PC-3 (cell line): ENCODE data around the gene AEBP1. TPM values are rescaled to one million over a fixed set of nuclear protein-coding genes. Genes with fewer than 3 reads are reported as not detected.

Experiments
- ATAC-seq: fragments of 200-7000 bp; cut with Tn5 transposase; 2 replicates; pipeline ENCODE4 v1.9.1; 2020; ENCODE audit warnings: mild to moderate bottlenecking, moderate library complexity
- BruUV-seq: library from RNA; stranded (reverse); fragments of 400-500 nt; replicated peaks from 2 replicates; lab custom pipeline; 2021; lab: Mats Ljungman, UMichigan
- CTCF ChIA-PET: fragments of 300-600 bp; sonication (Branson Sonifier 250); formaldehyde crosslinking; loops from one replicate; lab custom pipeline; 2022; ENCODE audit warnings: antibody characterized with exemption; lab: Charles Lee
- POLR2A ChIA-PET: fragments of 300-600 bp; sonication (Branson Sonifier 250); formaldehyde crosslinking; loops from one replicate; lab custom pipeline; 2022; ENCODE audit warnings: antibody characterized with exemption; ENCODE audit not compliant: unreplicated experiment; lab: Charles Lee
- DNase-seq: peaks from one replicate; pipeline ENCODE4 v3.0.0-alpha.2; 2015
- H2AFZ ChIP-seq: fragments of 300-600 bp; sonication (generic); 2 replicates; pipeline ENCODE4 v1.6.0; 2016; ENCODE audit warnings: antibody characterized with exemption, low read length
- H3F3A ChIP-seq: fragments of 300-600 bp; sonication (generic); one replicate; pipeline ENCODE4 v1.6.0; 2017; ENCODE audit warnings: antibody characterized with exemption, low read length, control low read depth, mild to moderate bottlenecking; ENCODE audit not compliant: unreplicated experiment
- H3K27ac ChIP-seq: fragments of 300-600 bp; sonication (generic); 2 replicates; pipeline ENCODE4 v1.5.1; 2016; ENCODE audit warnings: mild to moderate bottlenecking, low read length
- H3K27me3 ChIP-seq: fragments of 300-600 bp; sonication (generic); 2 replicates; pipeline ENCODE4 v1.6.1; 2016; ENCODE audit warnings: low read length, mixed read lengths
- H3K36me3 ChIP-seq: fragments of 300-600 bp; sonication (generic); 2 replicates; pipeline ENCODE4 v1.6.1; 2016; ENCODE audit warnings: low read depth, mixed run types, low read length, mixed read lengths
- H3K4me1 ChIP-seq: fragments of 300-600 bp; sonication (generic); 2 replicates; pipeline ENCODE4 v1.5.1; 2016; ENCODE audit warnings: low read length; ENCODE audit not compliant: insufficient read depth
- H3K4me2 ChIP-seq: fragments of 300-600 bp; sonication (generic); 2 replicates; pipeline ENCODE4 v1.6.0; 2016; ENCODE audit warnings: low read length
- H3K4me3 ChIP-seq: fragments of 300-600 bp; sonication (generic); 2 replicates; pipeline ENCODE4 v1.5.1; 2016; ENCODE audit warnings: mild to moderate bottlenecking, low read length, mixed read lengths
- H3K79me2 ChIP-seq: fragments of 300-600 bp; sonication (generic); 2 replicates; pipeline ENCODE4 v1.6.1; 2017; ENCODE audit warnings: low read length, mixed read lengths
- H3K9ac ChIP-seq: fragments of 300-600 bp; sonication (generic); 2 replicates; pipeline ENCODE4 v1.6.0; 2016; ENCODE audit warnings: mild to moderate bottlenecking, low read length
- H3K9me2 ChIP-seq: fragments of 300-600 bp; sonication (generic); replicated peaks from 2 replicates; pipeline ENCODE4 v1.6.1; 2016; ENCODE audit warnings: mixed run types, low read length, mixed read lengths
- H3K9me3 ChIP-seq: fragments of 300-600 bp; sonication (generic); 2 replicates; pipeline ENCODE4 v1.6.1; 2016; ENCODE audit warnings: low read length, mixed read lengths
- H4K20me1 ChIP-seq: fragments of 300-600 bp; sonication (generic); 2 replicates; pipeline ENCODE4 v1.6.1; 2016; ENCODE audit warnings: low read length, mixed read lengths
- CTCF ChIP-seq: fragments of 300-600 bp; sonication (generic); conservative IDR thresholded peaks from 2 replicates; pipeline ENCODE4 v1.5.1; 2017; ENCODE audit warnings: antibody characterized with exemption, low read depth, mild to moderate bottlenecking, low read length
- EZH2 ChIP-seq: fragments of 300-600 bp; sonication (generic); IDR thresholded peaks from one replicate; pipeline ENCODE4 v1.6.1; 2017; ENCODE audit warnings: antibody characterized with exemption, mild to moderate bottlenecking, low read length; ENCODE audit not compliant: unreplicated experiment
- EZH2phosphoT487 ChIP-seq: fragments of 300-600 bp; sonication (generic); IDR thresholded peaks from 2 replicates; pipeline ENCODE4 v1.6.1; 2018; ENCODE audit warnings: mild to moderate bottlenecking, antibody characterized with exemption, low read length, borderline replicate concordance
- intact Hi-C: fragments of 100-400 bp; cut with micrococcal nuclease; formaldehyde crosslinking; loops from 2 replicates; pipeline ENCODE4 v1.9.0; 2023
- total RNA-seq: library from RNA; depleted of rRNA; stranded (reverse); fragments of >200 nt; gene quantifications from 2 replicates; pipeline ENCODE4 v1.2.3, GENCODE V29; 2014

AEBP1 gene
- total RNA-seq, 1 experiment from 2014 or later = not detected

DNA sequence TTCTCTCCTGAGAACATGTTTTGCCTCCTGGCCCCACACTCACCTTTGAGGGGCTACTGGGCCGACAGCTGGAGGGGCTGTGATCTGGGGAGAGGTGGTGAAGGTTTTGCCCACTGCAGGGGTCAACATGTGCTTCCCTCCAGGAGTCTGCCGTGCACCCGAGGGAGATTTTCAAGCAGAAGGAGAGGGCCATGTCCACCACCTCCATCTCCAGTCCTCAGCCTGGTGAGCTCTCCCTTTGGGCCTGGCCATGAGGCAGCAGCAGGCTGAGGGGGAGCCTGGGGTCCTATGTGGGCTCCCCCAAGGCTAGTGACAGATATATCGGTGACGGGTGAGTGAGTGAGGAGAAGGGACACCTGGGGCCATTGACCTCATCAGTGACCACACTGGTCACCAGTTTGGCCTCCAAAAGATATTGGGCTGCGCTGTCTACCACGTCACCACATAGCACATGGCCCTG lies 45.4 kb upstream of the AEBP1 start:
- Histone ChIP-seq H3K4me3 (no peak overlapping the region), H3F3A (no peaks in the 10 kb centered on the region), H3K79me2 (0 out of 2 replicates have a peak, but pooled peaks cover 2% of the 10 kb centered on the region), H3K27ac (no peak overlapping the region), H3K9ac (no peak overlapping the region), H3K4me1 (no peaks in the 10 kb centered on the region), H3K9me3 (no peaks in the 10 kb centered on the region), H3K27me3 (no peaks in the 10 kb centered on the region), H3K36me3 (peaks cover 45% of the 10 kb centered on the region; the same call in 1 of the 2 replicates), H4K20me1 (no peaks in the 10 kb centered on the region; the same call in 1 of the 2 replicates), H3K9me2 (no peaks in the 10 kb centered on the region), H3K4me2 (no peak overlapping the region), H2AFZ (no peak overlapping the region)
- DNase-seq (no peak), ATAC-seq (no peak)
- TF ChIP-seq EZH2phosphoT487 (no peak), CTCF (no peak), EZH2 (no peak)
- ChIA-PET POLR2A (no interaction called here), CTCF (no interaction called here)
- intact Hi-C loops = no loop called here
- BruUV-seq = no TSS peak

DNA sequence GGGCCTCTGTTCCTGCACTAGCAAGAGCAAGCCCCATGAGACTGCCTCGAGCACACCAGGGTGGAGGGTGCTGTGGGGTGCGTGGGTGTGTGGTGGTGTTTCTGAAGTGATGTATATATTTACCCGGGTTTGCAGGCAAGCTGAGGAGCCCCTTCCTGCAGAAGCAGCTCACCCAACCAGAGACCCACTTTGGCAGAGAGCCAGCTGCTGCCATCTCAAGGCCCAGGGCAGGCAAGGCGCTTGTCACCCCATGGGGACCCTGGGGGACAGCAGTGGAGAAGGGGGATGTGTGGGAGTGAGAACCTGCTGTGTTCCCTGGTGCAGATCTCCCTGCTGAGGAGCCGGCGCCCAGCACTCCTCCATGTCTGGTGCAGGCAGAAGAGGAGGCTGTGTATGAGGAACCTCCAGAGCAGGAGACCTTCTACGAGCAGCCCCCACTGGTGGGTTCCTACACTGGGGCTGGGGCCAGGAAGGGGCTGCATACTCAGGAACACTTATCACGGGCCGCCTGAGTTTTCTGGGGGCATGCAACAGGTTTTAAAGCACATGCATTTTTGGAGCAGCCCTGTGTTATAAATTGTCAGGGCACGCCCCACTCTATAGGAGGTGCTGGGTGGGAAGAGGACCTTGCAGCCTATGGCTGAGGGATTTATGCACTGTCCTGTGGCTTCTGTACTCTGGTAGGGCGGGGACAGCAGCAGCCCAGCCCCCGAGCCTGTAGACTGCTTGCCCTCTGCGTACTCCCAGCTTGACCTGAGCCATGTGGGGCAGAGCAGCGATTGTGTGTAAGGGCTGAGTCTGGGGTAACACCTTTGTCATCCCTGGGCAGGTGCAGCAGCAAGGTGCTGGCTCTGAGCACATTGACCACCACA lies 44.7 kb upstream of the AEBP1 start:
- no peak for TF ChIP-seq EZH2phosphoT487
- intact Hi-C loops = no loop called here

GRCh38 chr7:44060091-44060947 lies 43.8 kb upstream of the AEBP1 start:
- H3K79me2 ChIP-seq = 0 out of 2 replicates have a peak, but pooled peaks cover 2% of the 10 kb centered on the region
- intact Hi-C loops = no loop called here
- H3K9me2 ChIP-seq = no peaks in the 10 kb centered on the region
- no peaks in the 10 kb centered on the region; the same call in 1 of the 2 replicates for H4K20me1 ChIP-seq
- DNase-seq (no peak), ATAC-seq (no peak)
- H3K36me3 ChIP-seq = peaks cover 39% of the 10 kb centered on the region; the same call in 1 of the 2 replicates
- H3K9ac ChIP-seq = no peak overlapping the region
- no peaks in the 10 kb centered on the region for H3K27me3 ChIP-seq
- H3K4me3 ChIP-seq = no peak overlapping the region
- CTCF ChIA-PET = no interaction called here
- POLR2A ChIA-PET = no interaction called here
- no peaks in the 10 kb centered on the region for H3K9me3 ChIP-seq
- TF ChIP-seq CTCF (no peak), EZH2phosphoT487 (no peak), EZH2 (no peak)
- H3K4me2 ChIP-seq = no peak overlapping the region
- H2AFZ ChIP-seq = no peak overlapping the region
- no peak overlapping the region for H3K27ac ChIP-seq
- BruUV-seq = no TSS peak
- H3F3A ChIP-seq = no peaks in the 10 kb centered on the region
- no peaks in the 10 kb centered on the region for H3K4me1 ChIP-seq

More for the DNA sequence above, 44.7 kb upstream of the AEBP1 start:
- Histone ChIP-seq H3K79me2 (0 out of 2 replicates have a peak, but pooled peaks cover 2% of the 10 kb centered on the region), H3K4me3 (no peak overlapping the region), H3F3A (no peaks in the 10 kb centered on the region), H3K36me3 (peaks cover 43% of the 10 kb centered on the region; the same call in 1 of the 2 replicates), H3K9me2 (no peaks in the 10 kb centered on the region), H3K9me3 (no peaks in the 10 kb centered on the region), H4K20me1 (no peaks in the 10 kb centered on the region; the same call in 1 of the 2 replicates), H3K4me1 (no peaks in the 10 kb centered on the region), H3K4me2 (no peak overlapping the region), H2AFZ (no peak overlapping the region), H3K27me3 (no peaks in the 10 kb centered on the region), H3K9ac (no peak overlapping the region), H3K27ac (no peak overlapping the region)
- DNase-seq (no peak), ATAC-seq (no peak)
- CTCF ChIA-PET = no interaction called here
- POLR2A ChIA-PET = no interaction called here
- no TSS peak for BruUV-seq
